Posterior vena cava (tissue), 2 donors: Measurements from ENCODE around the gene RTF2. TPM values are rescaled to one million over a fixed set of nuclear protein-coding genes. Genes with fewer than 3 reads are reported as not detected.
A peak's percentile ranks its signal among the peaks of the same experiment; 100 is the strongest.
"Not testable (repeated sequence)": the region's sequence is repeated elsewhere in the genome, so short reads cannot be mapped to it uniquely, and the experiment has no call there.

Experiments
- DNase-seq: peaks from one replicate; pipeline ENCODE4 v3.0.0-alpha.2; 2020; ENCODE audit warnings: low spot score
- intact Hi-C, 2 donors: fragments of 100-400 bp; cut with DNase I; formaldehyde crosslinking; loops; one replicate each; pipeline versions ENCODE4 v1.14.1 to v1.14.2; 2022 to 2023
- total RNA-seq, 2 donors: library from RNA; stranded (reverse); fragmentation: NEBNext Ultra II Directional; extraction: Animal tissue kit (Norgen Biotek cat#: 25700); gene quantifications; one replicate each; pipeline ENCODE4 v1.2.1, GENCODE V29; 2021
- donor health status: DM: yes; HTN: yes; CAD: no.
- donor health status: DM: yes; HTN: yes; CAD: no.

Gene RTF2
- total RNA-seq, 2 donors from 2014 or later: 68.2 to 68.7 TPM

DNA sequence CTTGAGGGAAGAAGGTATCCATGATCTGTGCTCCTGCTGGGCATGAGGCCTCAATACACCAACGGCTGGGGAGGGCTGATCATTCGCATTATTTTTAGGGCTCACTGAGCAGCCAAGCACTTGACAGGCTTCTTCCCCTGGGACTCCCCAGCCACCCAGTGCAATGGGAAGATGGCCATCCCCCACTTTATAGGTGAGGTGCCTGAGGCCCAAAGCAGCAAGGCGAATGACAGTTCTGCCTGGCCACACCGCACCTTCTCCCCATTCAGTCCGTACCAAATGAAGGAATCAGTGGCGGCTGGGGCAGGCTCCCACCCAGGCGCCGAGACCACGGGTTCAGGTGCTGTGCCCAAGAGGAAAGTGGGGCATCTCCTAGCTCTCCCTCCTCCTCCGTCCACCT, 51.8 kb downstream of the RTF2 start:
- DNase-seq: peak; percentile 42
- intact Hi-C loops: no loop called here

DNA sequence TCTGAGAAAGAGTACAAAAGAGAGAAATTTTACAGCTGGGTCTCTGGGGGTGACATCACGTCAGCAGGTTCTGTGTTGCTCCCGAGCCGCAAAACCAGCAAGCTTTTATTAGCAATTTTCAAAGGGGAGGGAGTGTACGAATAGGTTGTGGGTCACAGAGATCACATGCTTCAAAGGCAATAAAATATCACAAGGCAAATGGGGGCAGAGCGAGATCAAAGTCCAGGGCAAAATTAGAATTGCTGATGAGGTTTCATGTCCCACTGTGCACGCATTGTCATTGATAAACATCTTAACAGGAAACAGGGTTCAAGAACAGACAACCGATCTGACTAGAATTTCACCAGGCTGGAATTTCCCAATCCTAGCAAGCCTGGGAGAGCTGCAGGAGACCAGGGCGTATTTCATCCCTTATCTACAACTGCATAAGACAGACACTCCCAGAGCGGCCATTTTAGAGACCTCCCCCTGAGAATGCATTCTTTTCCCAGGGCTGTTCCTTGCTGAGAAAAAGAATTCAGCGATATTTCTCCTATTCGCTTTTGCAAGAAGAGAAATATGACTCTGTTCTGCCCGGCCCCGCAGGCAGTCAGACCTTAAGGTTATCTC, 52.4 kb downstream of the RTF2 start:
- peak; percentile 20 for DNase-seq
- intact Hi-C loops: not testable (repeated sequence)

GRCh38 chr20:56522311-56522710, 53.9 kb downstream of the RTF2 start:
- peak; percentile 58 for DNase-seq
- intact Hi-C loops: loop anchor here in 1 of 2 donors (1.0 kb wide), 1 partner anchor 26 kb away; no protein-coding TSS in a partner anchor

- intact Hi-C loops: not testable (repeated sequence)
These were observed 56.0 kb downstream of the RTF2 start, which contains the start of gene FAM209A for GRCh38 chr20:56524444-56524843. FAM209A (plus strand) TSS chr20:56524744; CDS start chr20:56524809, 65 bp downstream.

DNA sequence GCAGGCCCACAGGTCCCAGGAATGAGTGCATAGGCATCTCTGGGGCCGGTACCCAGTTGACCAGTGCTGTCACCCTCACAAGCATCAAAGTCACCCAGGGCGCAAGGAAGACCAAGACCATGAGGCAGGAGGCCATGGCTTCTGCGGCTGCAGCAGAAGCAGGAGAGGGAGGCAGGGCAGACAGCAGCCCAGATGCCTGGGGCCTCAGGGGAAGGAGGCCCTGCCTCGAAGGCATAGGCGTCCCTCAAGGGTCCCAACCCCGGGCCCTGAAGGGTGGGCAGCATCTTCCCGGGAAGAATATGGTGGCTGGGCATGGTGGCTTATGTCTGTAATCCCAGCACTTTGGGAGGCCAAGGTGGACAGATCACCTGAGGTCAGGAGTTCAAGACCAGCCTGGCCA, 59.1 kb downstream of the RTF2 start:
- intact Hi-C loops: no loop called here
- no peak for DNase-seq

More at GRCh38 chr20:56524444-56524843, 56.0 kb downstream of the RTF2 start, which contains the start of gene FAM209A:
- peak; percentile 37 for DNase-seq

DNA sequence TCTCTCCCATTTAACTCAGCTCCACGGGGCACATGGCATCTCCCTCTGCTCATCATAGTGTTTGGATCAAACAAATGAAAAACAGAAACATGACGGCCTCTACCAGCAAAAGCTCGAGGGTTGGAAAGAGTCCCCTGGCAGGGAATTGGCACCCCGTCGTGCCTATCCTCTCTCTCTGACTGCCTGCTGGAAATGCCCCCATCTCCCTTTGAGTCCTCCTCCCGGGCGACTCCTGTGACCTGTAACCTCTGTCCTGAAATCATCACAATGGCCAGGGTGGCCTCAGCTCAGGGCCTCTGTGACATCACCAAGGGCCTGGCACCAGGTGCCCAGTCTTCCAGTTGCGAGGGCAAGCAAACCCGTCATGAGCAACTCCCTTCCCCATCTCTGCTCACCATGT, 64.5 kb downstream of the RTF2 start, which contains the start of gene FAM209B:
TSS of gene FAM209B (plus strand) at position 301 of the 400 bp plus-strand sequence. CDS start at position 397, 96 bp downstream.
- DNase-seq, intact Hi-C loops: not testable (repeated sequence)

DNA sequence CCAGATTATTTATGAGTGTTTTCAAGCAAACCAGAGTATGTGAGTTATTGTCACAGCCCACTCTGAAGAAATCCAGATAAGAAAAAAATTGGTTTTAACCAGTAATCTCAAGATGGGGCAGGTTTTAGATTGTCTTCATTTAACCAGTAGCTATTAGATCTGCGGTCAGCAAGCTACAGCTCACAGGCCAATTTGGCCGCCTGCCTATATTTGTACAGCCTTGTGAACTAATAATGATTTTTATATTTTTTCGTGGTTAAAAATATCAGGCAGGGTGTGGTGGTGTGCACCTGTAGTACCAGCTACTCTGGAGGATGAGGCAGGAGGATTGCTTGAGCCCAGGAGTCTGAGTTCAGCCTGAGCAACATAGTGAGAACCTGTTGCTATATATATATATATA, 69.6 kb downstream of the RTF2 start:
- DNase-seq: no peak
- intact Hi-C loops: no loop called here

- intact Hi-C loops: loop anchor here in 1 of 2 donors (10.0 kb wide), 1 partner anchor 514 kb away; no protein-coding TSS in a partner anchor
These were observed 72.0 kb downstream of the RTF2 start for GRCh38 chr20:56540415-56540814.

GRCh38 chr20:56542489-56543030, 74.1 kb downstream of the RTF2 start:
- intact Hi-C loops: loop anchor here in 1 of 2 donors (10.0 kb wide), 1 partner anchor 512 kb away; no protein-coding TSS in a partner anchor
- no peak for DNase-seq

More at GRCh38 chr20:56540415-56540814, 72.0 kb downstream of the RTF2 start:
- DNase-seq: no peak

GRCh38 chr20:56551571-56551970, 83.1 kb downstream of the RTF2 start:
- DNase-seq: no peak
- intact Hi-C loops: loop anchor here in 1 of 2 donors (5.0 kb wide), 1 partner anchor 796 kb away; no protein-coding TSS in a partner anchor

GRCh38 chr20:56552911-56553629, 84.6 kb downstream of the RTF2 start:
- intact Hi-C loops: loop anchor here in 1 of 2 donors (5.0 kb wide), 1 partner anchor 794 kb away; no protein-coding TSS in a partner anchor
- no peak for DNase-seq

DNA sequence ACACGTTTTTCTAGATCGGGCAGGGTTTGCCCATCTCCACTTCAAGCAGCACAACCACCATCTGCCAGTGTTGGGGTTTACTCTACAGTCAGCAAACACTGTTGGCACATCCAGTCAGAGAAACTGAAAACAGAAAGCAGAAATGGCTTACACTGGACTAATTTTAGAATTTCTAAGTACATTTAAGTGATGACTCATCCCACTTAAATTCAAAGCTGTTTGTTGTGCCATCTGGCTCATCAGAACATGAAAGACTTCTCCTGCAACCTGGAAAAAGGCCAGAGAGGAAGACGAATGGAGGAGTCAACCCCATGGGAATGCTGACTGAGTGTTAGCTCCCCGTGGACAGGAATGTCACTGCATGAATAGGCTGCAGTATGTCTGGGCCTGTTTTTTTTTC, 86.4 kb downstream of the RTF2 start:
- intact Hi-C loops: loop anchor here in 1 of 2 donors (5.0 kb wide), 1 partner anchor 792 kb away; no protein-coding TSS in a partner anchor
- DNase-seq: no peak

- intact Hi-C loops: no loop called here
- DNase-seq: no peak
These were observed 90.5 kb downstream of the RTF2 start for GRCh38 chr20:56558968-56559367.

GRCh38 chr20:56564526-56564925, 96.1 kb downstream of the RTF2 start:
- intact Hi-C loops, DNase-seq: not testable (repeated sequence)

DNA sequence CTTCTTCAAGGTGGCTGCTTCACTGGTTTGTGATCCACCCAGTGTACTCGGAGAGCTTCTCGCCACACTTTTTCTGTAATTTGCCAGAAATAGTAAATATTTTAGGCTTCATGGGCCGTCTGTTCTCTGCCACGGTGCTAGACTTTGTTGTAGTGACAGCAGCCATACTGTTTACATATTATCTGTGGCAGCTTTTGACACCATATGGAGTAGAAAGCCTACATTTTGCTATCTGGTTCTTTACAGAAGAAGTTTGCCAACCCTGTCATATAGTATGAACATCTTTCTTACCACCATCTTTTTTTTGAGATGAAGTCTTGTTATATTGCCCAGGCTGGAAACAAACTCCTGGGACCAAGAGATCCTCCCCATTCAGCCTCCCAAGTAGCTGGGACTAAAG, 97.1 kb downstream of the RTF2 start:
- no peak for DNase-seq
- intact Hi-C loops: no loop called here

DNA sequence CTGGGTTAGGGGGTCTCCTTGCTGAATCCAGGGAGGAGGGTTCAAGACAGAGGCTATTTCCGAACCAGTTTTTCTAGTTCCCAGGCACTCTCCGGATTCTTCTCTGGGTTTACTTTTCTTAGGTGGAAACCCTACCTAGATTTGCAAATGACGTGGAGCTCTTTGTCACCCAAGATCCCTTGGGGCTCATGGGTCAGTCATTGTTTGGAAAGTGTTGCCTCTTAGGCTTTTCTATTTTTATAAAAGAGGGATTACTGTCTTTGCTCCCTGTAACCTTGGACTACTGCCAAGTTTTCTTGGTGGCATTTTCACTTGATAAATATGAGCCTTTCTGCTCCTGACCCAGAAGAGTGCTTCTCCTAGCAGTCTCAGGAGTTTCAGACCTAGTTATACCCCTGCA, 98.2 kb downstream of the RTF2 start:
- intact Hi-C loops: loop anchor here in 1 of 2 donors (2.0 kb wide), 1 partner anchor 78 kb away; no protein-coding TSS in a partner anchor
- DNase-seq: no peak
